Embryonic facial prominence (tissue), 1 donor: Measurements from ENCODE around the gene RASAL2.
"Not testable (repeated sequence)": the region's sequence is repeated elsewhere in the genome, so short reads cannot be mapped to it uniquely, and the experiment has no call there.

Experiments used
- DNase-seq: peaks from one replicate; pipeline ENCODE4 v3.0.0-alpha.2; 2016; ENCODE audit errors: extremely low spot score

RASAL2 gene

GRCh38 chr1:178344513-178345091 is 250.7 kb downstream of the RASAL2 start:
- DNase-seq: no peak

DNA sequence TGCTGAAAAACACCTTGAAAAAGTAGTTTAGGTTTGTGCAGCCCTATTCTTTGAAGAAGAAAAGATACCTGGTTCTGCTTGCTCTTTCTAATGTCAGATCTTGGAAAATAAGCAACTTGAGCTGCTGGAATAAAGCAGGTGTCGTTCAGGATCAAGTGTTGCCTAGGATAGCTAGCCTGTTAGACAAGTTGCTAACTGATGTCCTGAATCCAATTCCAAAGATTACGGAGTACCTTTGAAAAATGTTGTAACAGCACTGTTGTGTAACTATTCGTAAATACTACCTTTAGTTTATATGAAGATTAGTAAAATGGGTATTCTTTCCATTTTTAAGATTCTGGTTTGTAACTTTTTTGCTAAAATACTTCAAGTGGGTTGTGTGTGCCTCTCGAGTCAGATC is 251.3 kb downstream of the RASAL2 start:
- no peak for DNase-seq

- no peak for DNase-seq
Observed at GRCh38 chr1:178345807-178346206, 251.9 kb downstream of the RASAL2 start.

GRCh38 chr1:178349801-178350200 is 255.9 kb downstream of the RASAL2 start:
- no peak for DNase-seq

- DNase-seq: not testable (repeated sequence)
Observed at GRCh38 chr1:178351911-178352310, 258.0 kb downstream of the RASAL2 start.

DNA sequence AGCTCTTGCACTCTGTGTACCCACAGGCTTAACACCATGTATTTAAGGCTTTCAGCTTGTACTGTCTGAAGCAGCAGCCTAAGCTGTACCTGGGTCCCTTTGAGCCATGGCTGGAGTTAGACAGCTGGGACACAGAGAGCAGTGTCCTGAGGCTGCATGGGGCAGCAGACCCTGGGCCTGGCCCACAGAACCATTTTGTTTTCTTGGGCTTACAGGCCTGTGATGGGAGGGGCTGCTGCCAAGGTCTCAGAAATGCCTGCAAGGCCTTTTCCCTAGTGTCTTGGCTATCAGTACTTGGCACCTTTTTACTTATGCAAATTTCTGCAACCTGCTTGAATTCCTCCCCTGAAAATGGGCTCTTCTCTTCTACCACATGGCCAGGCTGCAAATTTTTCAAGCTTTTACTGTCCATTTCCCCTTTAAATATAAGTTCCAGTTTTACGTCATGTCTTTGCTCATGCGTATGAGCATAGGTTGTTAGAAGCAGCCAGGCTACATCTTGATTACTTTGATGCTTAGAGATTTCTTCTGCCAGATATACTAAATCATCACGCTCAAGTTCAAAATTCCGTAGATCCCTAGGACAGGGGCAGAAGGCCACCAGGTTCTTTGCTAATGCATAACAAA is 259.0 kb downstream of the RASAL2 start:
- DNase-seq: no peak

- no peak for DNase-seq
Observed at GRCh38 chr1:178353524-178353923, 259.6 kb downstream of the RASAL2 start.

DNA sequence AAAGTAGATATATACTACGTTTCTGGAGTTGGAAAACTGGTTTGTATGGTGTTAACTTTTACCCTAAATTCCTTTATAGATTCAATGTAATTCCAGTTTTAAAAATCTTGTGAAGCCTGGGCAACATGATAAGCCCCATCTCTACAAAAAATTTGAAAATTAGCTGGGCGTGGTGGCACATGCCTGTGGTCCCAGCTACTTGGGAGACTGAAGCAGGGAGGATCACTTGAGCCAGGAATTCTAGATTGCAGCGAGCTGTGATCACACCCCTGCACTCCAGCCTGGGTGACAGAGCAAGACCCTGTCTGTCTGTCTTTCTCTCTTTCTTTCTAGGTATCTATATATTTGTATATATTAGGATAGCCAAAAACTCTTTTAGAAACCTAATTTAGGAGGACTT is 260.9 kb downstream of the RASAL2 start:
- DNase-seq: no peak

DNA sequence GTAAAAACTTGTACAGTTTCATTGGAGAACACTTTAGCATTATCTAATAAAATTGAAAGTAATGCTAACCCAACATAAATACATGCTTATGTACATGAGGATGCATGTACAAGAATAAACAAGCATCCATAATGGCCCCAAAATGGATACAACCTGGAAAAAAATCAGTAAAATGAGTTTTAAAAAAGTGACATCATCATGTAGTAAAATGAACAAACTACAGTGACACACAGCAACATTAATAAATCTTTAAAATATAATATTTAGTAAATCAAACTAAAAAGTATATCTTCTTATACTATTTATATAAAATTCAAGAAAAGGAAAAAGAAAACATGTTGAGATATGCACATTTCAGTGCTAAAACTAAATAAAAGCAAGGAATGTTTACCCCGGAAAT is 262.4 kb downstream of the RASAL2 start:
- DNase-seq: no peak

- DNase-seq: no peak
Observed at GRCh38 chr1:178358456-178358855, 264.6 kb downstream of the RASAL2 start.

- DNase-seq: no peak
Observed at GRCh38 chr1:178360421-178360820, 266.5 kb downstream of the RASAL2 start.

DNA sequence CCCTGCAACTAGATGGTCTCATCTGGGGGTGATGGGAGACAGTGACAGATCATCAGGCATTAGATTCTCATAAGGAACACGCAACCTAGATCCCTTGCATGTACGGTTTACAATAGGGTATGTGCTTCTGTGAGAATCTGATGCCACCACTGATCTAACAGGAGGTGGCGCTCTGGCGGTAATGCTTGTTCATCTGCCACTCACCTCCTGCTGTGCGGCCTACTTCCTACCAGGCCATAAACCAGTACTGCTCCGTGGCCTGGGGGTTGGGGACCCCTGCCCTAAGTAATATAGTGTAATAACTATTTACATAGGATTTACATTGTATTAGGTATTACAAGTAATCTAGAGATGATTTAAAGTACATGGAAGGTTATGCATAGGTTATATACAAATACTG is 267.9 kb downstream of the RASAL2 start:
- DNase-seq: no peak

- DNase-seq: no peak
Observed at GRCh38 chr1:178362747-178363146, 268.8 kb downstream of the RASAL2 start.

DNA sequence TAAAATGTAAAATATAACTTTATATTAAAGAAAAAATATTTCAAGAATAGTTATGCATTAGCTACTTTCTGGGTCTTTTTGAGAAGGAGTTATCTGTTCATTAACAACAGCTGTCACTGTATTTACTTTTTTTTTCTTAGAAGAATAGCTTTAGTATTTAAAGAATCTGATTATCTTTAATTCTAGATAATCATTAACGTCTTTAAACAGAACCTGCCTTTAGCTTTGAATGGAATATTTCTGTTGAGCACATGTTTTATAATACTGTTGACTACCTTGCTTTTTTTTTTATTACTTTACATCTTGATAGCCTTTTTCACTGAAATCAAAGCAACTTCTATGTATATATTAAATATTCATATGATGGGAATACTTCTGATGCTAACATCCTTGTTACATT is 270.9 kb downstream of the RASAL2 start:
- no peak for DNase-seq

DNA sequence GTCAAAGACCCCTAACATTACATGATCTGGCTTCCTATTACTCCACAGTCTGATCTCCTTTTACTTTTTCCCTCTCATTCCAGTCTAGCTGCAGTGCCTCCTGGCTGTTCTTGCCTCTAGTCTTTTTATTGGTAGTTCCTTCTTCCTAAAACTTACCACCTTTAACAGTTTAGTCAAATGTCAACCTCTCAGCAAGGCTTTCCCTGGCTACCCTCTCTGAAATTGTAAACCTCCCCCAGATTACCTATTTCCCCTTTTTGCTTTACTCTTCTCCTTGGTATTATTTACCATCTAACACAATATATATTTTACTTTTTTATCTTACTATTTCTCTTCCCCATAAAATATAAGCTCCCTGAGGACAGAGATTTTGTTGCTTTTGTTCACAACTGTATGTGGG is 273.2 kb downstream of the RASAL2 start:
- no peak for DNase-seq

- DNase-seq: no peak
Observed at GRCh38 chr1:178368208-178368607, 274.3 kb downstream of the RASAL2 start.

DNA sequence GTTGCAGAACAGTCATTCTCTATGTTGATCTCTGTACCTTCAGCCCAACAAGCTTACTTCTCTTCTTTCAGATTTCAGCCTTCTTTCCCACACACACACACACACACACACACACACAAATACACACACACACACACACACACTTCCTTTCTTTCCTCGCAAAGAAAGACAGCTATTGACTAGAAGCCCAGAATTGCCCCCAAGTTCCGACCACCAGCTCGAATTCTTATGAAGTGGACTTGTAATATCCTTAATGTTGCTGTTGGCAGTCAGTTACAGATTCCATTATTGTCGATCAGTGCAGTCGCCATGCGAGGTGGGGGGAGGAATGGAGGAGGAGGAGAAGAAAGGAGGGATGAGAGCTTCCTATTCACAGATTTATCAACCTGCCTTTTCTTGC is 277.3 kb downstream of the RASAL2 start:
- DNase-seq: peak; percentile 29

GRCh38 chr1:178371933-178372388 is 278.1 kb downstream of the RASAL2 start:
- peak; percentile 25 for DNase-seq

GRCh38 chr1:178374016-178374415 is 280.1 kb downstream of the RASAL2 start:
- no peak for DNase-seq

GRCh38 chr1:178376008-178376407 is 282.1 kb downstream of the RASAL2 start:
- no peak for DNase-seq

DNA sequence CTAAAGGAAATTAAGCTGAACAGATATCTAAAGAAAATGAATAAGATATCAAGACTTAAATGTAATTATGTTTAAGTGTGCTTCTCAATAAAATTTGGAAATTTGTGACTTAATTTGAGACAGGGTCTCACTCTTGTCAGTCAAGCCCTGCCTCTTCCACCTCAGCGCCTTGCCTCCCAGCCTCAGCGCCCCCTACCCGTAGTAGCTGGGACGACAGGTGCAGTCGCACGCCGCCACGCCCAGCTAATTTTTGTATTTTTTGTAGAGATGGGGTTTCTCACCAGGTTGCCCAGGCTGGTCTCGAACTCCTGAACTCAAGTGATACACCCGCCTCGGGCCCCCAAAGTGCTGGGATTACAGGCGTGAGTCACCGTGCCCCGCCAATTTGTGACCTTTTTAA is 285.9 kb downstream of the RASAL2 start:
- DNase-seq: no peak

DNA sequence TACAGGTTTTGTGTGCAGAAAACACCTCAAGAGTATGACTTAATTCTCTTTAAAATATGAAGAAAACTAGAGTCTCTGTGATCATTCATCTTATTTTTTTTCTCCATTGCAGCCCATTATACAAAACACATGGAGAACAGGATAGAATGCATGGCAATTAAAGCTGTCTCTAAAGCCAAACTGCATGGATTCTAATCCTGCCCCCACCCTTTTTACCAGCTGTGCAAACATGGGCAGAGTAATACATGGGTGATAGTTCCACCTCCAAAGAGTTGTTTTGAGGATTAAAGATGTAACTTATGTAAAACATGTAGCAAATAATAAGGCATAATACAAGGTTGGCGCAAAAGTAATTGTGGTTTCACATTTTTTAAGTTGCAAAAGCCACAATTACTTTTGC is 288.5 kb downstream of the RASAL2 start:
- no peak for DNase-seq

DNA sequence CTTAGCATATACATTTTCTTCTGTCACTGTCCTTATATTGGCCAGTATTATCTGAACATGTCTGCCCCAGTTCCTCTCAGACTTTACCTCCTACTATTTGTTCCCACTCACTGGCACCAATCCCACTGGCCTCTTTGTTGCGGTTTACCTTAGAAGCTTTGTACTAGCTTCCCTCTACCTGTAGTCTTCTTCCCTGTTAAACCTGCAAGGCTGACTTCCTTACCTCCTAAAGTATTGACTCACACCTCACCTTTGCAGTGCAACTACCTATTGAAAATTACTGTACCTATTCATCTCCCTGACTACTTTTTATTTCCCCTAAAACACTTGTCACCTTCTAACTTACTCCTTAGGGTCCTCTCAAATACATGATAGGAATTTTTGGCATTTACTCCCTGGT is 291.8 kb downstream of the RASAL2 start:
- no peak for DNase-seq
